Urinary bladder (tissue), 4 donors: ENCODE results near the gene FYN. TPM values are rescaled to one million over a fixed set of nuclear protein-coding genes. Genes with fewer than 3 reads are reported as not detected.
"Not testable (repeated sequence)": the region's sequence is repeated elsewhere in the genome, so short reads cannot be mapped to it uniquely, and the experiment has no call there.

Experiments
- DNase-seq: peaks from one replicate; pipeline ENCODE4 v3.0.0-alpha.2; 2015; ENCODE audit errors: extremely low spot score
- H3K27ac ChIP-seq: one replicate; pipeline ENCODE4 v1.5.1; 2013; ENCODE audit warnings: low read depth, mild to moderate bottlenecking, moderate library complexity
- H3K36me3 ChIP-seq: one replicate; pipeline ENCODE4 v1.6.1; 2013; ENCODE audit warnings: mild to moderate bottlenecking, moderate library complexity; ENCODE audit not compliant: insufficient read depth
- H3K4me1 ChIP-seq: one replicate; pipeline ENCODE4 v1.6.1; 2013; ENCODE audit warnings: mild to moderate bottlenecking, moderate library complexity; ENCODE audit not compliant: insufficient read depth
- H3K4me3 ChIP-seq: one replicate; pipeline ENCODE4 v1.5.1; 2013; ENCODE audit warnings: low read depth, low read length
- WGBS: extraction: QIAGEN DNeasy Blood & Tissue Kit; methylation state at CpG from one replicate; pipeline ENCODE4 v1.1.7; 2013; 5-methylcytosine and 5-hydroxymethylcytosine counted together
- polyA plus RNA-seq: library from polyadenylated mRNA; stranded (reverse); fragments of 200-250 nt; gene quantifications from one replicate; pipeline ENCODE4 v1.2.3, GENCODE V29; 2013
- total RNA-seq: library from RNA; depleted of rRNA; stranded (reverse); fragments of >200 nt; gene quantifications from one replicate; pipeline ENCODE4 v1.2.3, GENCODE V29; 2014
- donor health status: healthy with polysubstance abuse.
- donor health status: healthy.

FYN gene
- total and polyA plus RNA-seq, 2 donors = 91.5 to 201 TPM

- 42% methylated on average over 6 of the region's 6 CpGs for WGBS
- Histone ChIP-seq H3K27ac (no peak overlapping the region), H3K4me3 (no peak overlapping the region), H3K4me1 (no peaks in the 10 kb centered on the region), H3K36me3 (no peaks in the 10 kb centered on the region)
- no peak for DNase-seq
Observed at GRCh38 chr6:111841822-111842221, 31.4 kb downstream of the FYN start.

- no peak overlapping the region for H3K27ac ChIP-seq
- WGBS = 88% methylated on average over 5 of the region's 5 CpGs
- no peaks in the 10 kb centered on the region for H3K36me3 ChIP-seq
- no peak for DNase-seq
- no peak overlapping the region for H3K4me3 ChIP-seq
- H3K4me1 ChIP-seq = no peaks in the 10 kb centered on the region
Observed at GRCh38 chr6:111840803-111841202, 32.4 kb downstream of the FYN start.

- H3K4me1 ChIP-seq = no peaks in the 10 kb centered on the region
- WGBS = 48% methylated on average over 5 of the region's 5 CpGs
- no peaks in the 10 kb centered on the region for H3K36me3 ChIP-seq
- H3K27ac ChIP-seq = no peak overlapping the region
- H3K4me3 ChIP-seq = no peak overlapping the region
- no peak for DNase-seq
Observed at GRCh38 chr6:111838749-111839484, 34.3 kb downstream of the FYN start.

- 86% methylated on average over 8 of the region's 8 CpGs for WGBS
- H3K36me3 ChIP-seq = no peaks in the 10 kb centered on the region
- H3K4me3 ChIP-seq = no peak overlapping the region
- no peak overlapping the region for H3K27ac ChIP-seq
- no peaks in the 10 kb centered on the region for H3K4me1 ChIP-seq
- no peak for DNase-seq
Observed at GRCh38 chr6:111837641-111838500, 35.4 kb downstream of the FYN start.

- no peak for DNase-seq
- WGBS = 90% methylated on average over 6 of the region's 6 CpGs
- no peak overlapping the region for H3K4me3 ChIP-seq
- H3K27ac ChIP-seq = no peak overlapping the region
- no peaks in the 10 kb centered on the region for H3K36me3 ChIP-seq
- no peaks in the 10 kb centered on the region for H3K4me1 ChIP-seq
Observed at GRCh38 chr6:111837007-111837406, 36.2 kb downstream of the FYN start.

GRCh38 chr6:111835807-111836206, 37.4 kb downstream of the FYN start:
- 57% methylated on average over 1 of the region's 1 CpG for WGBS
- Histone ChIP-seq H3K36me3 (peaks cover 1% of the 10 kb centered on the region), H3K4me3 (no peak overlapping the region), H3K4me1 (no peaks in the 10 kb centered on the region), H3K27ac (no peak overlapping the region)
- no peak for DNase-seq

GRCh38 chr6:111835398-111835797, 37.9 kb downstream of the FYN start:
- H3K4me3 ChIP-seq, H3K4me1 ChIP-seq, DNase-seq, H3K36me3 ChIP-seq, H3K27ac ChIP-seq: not testable (repeated sequence)
- 60% methylated on average over 7 of the region's 7 CpGs for WGBS

GRCh38 chr6:111834356-111834755, 38.9 kb downstream of the FYN start:
- Histone ChIP-seq H3K36me3 (peaks cover 1% of the 10 kb centered on the region), H3K4me1 (no peaks in the 10 kb centered on the region), H3K4me3 (no peak overlapping the region), H3K27ac (no peak overlapping the region)
- WGBS = 95% methylated on average over 4 of the region's 4 CpGs
- no peak for DNase-seq

- no peak for DNase-seq
- WGBS = 64% methylated on average over 1 of the region's 1 CpG
- H3K36me3 ChIP-seq = peaks cover 1% of the 10 kb centered on the region
- no peak overlapping the region for H3K4me3 ChIP-seq
- no peak overlapping the region for H3K27ac ChIP-seq
- no peaks in the 10 kb centered on the region for H3K4me1 ChIP-seq
Observed at GRCh38 chr6:111832833-111833418, 40.3 kb downstream of the FYN start.

- H3K36me3 ChIP-seq = peaks cover 1% of the 10 kb centered on the region
- no peak overlapping the region for H3K27ac ChIP-seq
- no peak for DNase-seq
- no peaks in the 10 kb centered on the region for H3K4me1 ChIP-seq
- no peak overlapping the region for H3K4me3 ChIP-seq
- WGBS = 68% methylated on average over 2 of the region's 2 CpGs
Observed at GRCh38 chr6:111831408-111831807, 41.8 kb downstream of the FYN start.

- Histone ChIP-seq H3K36me3 (peaks cover 1% of the 10 kb centered on the region), H3K4me3 (no peak overlapping the region), H3K27ac (no peak overlapping the region), H3K4me1 (peaks cover 2% of the 10 kb centered on the region)
- WGBS = 49% methylated on average over 2 of the region's 2 CpGs
- no peak for DNase-seq
Observed at GRCh38 chr6:111829998-111830397, 43.3 kb downstream of the FYN start.

- Histone ChIP-seq H3K36me3 (peaks cover 1% of the 10 kb centered on the region), H3K27ac (no peak overlapping the region), H3K4me3 (no peak overlapping the region), H3K4me1 (peaks cover 2% of the 10 kb centered on the region)
- DNase-seq = no peak
- WGBS = 88% methylated on average over 3 of the region's 3 CpGs
Observed at GRCh38 chr6:111829581-111829980, 43.7 kb downstream of the FYN start.

GRCh38 chr6:111828809-111829208, 44.4 kb downstream of the FYN start:
- no peak for DNase-seq
- peaks cover 2% of the 10 kb centered on the region for H3K4me1 ChIP-seq
- peaks cover 1% of the 10 kb centered on the region for H3K36me3 ChIP-seq
- no peak overlapping the region for H3K27ac ChIP-seq
- 91% methylated on average over 2 of the region's 2 CpGs for WGBS
- H3K4me3 ChIP-seq = no peak overlapping the region
